Kidney (tissue), 14 donors: ENCODE data around the gene ASB10. TPM values are rescaled to one million over a fixed set of nuclear protein-coding genes. Genes with fewer than 3 reads are reported as not detected.

Experiments used
- DNase-seq, 5 donors: peaks; one replicate each; pipeline ENCODE4 v3.0.0-alpha.2; 2013 to 2020
- FAIRE-seq: peaks from 2 replicates; lab custom pipeline; 2012; peaks lifted over from hg19 to GRCh38; lab: Jason Lieb, UNC
- H3K27ac ChIP-seq, 2 donors: one replicate each; pipeline ENCODE4 v1.7.0; 2013; ENCODE audit warnings: low read depth in 2 of 2, low read length in 2 of 2, inconsistent platforms in 1 of 2
- H3K27me3 ChIP-seq: one replicate; pipeline ENCODE4 v1.7.1; 2013; ENCODE audit warnings: low read length, inconsistent platforms; ENCODE audit not compliant: control insufficient read depth, insufficient read depth
- H3K36me3 ChIP-seq, 3 donors: one replicate each; pipeline versions ENCODE4 v1.7.0 to v1.7.1; 2013; ENCODE audit warnings: low read length in 3 of 3, control low read depth in 1 of 3, inconsistent platforms in 1 of 3; ENCODE audit not compliant: insufficient read depth in 3 of 3, control insufficient read depth in 2 of 3
- H3K4me1 ChIP-seq, 3 donors: one replicate each; pipeline versions ENCODE4 v1.7.0 to v1.7.1; 2013; ENCODE audit warnings: low read length in 3 of 3, inconsistent platforms in 1 of 3, low read depth in 1 of 3; ENCODE audit not compliant: control insufficient read depth in 2 of 3, insufficient read depth in 2 of 3
- H3K4me3 ChIP-seq, 3 donors: one replicate each; pipeline versions ENCODE4 v1.7.0 to v1.8.1; 2013; ENCODE audit warnings: low read length in 3 of 3, control low read depth in 1 of 3, inconsistent platforms in 1 of 3
- H3K9ac ChIP-seq, 3 donors: one replicate each; pipeline versions ENCODE4 v1.7.0 to v1.7.1; 2013; ENCODE audit warnings: low read length in 3 of 3, control low read depth in 1 of 3, inconsistent platforms in 1 of 3
- H3K9me3 ChIP-seq, 3 donors: one replicate each; pipeline versions ENCODE4 v1.7.0 to v1.7.1; 2013; ENCODE audit warnings: low read length in 3 of 3, control low read depth in 1 of 3, inconsistent platforms in 1 of 3; ENCODE audit not compliant: control insufficient read depth in 2 of 3, insufficient read depth in 1 of 3
- CTCF ChIP-seq: IDR thresholded peaks from 3 replicates; pipeline ENCODE4 v1.5.1; 2012; ENCODE audit warnings: mild to moderate bottlenecking, moderate library complexity, borderline replicate concordance; ENCODE audit not compliant: insufficient read depth; ENCODE audit errors: extremely low read depth
- intact Hi-C: fragments of 100-400 bp; cut with DNase I; formaldehyde crosslinking; loops from one replicate; pipeline ENCODE4 v1.11.1; 2022
- polyA plus RNA-seq: library from polyadenylated mRNA; stranded (reverse); fragments of 350-450 nt; fragmentation: Illumina TruSeq; extraction: RNeasy Lipid Tissue Mini Kit (QIAGEN cat#74804); gene quantifications from one replicate; pipeline ENCODE4 v1.2.3, GENCODE V29; 2014; ENCODE audit warnings: low read depth, low replicate concordance; ENCODE audit not compliant: insufficient read depth
- total RNA-seq: library from RNA; stranded (reverse); fragmentation: NEBNext Ultra II Directional; extraction: Animal tissue kit (Norgen Biotek cat#: 25700); gene quantifications from one replicate; pipeline ENCODE4 v1.2.1, GENCODE V29; 2021
- donor health status: control.
- donor health status: control.
- donor health status: control.
- donor health status: control.
- donor health status: control.
- donor health status: DM: yes; HTN: yes; CAD: no.
- donor health status: Normal renal cell carcinoma (clear cell type).

The ASB10 gene
- total and polyA plus RNA-seq, 2 donors from 2014 or later: 0.22 TPM; not detected in 1

- H3K9ac ChIP-seq: peak within 1 kb of the TSS; percentile 72 to 86 (median 82)
- H3K27me3 ChIP-seq: no peaks in the 10 kb centered on the region
- intact Hi-C loops: no loop called here
- no peak for TF ChIP-seq CTCF
- peak within 1 kb of the TSS; percentile 47 to 73 for H3K27ac ChIP-seq
- H3K36me3 ChIP-seq: peaks cover 2 to 21% (median 20%) of the 10 kb centered on the region in 3 donors
- peak; percentile 100 for DNase-seq
- H3K4me1 ChIP-seq: peaks cover 2 to 15% (median 13%) of the 10 kb centered on the region in 3 donors
- FAIRE-seq: peak; percentile 82
- peak within 1 kb of the TSS; percentile 82 to 93 (median 89) for H3K4me3 ChIP-seq
- no peaks in the 10 kb centered on the region for H3K9me3 ChIP-seq
Measured at GRCh38 chr7:151226875-151227782, 40.1 kb upstream of the ASB10 start, which contains the start of gene ABCF2. Gene ABCF2, minus strand, starts transcription at chr7:151227205. Its CDS starts 747 bp downstream, at chr7:151226458.

DNA sequence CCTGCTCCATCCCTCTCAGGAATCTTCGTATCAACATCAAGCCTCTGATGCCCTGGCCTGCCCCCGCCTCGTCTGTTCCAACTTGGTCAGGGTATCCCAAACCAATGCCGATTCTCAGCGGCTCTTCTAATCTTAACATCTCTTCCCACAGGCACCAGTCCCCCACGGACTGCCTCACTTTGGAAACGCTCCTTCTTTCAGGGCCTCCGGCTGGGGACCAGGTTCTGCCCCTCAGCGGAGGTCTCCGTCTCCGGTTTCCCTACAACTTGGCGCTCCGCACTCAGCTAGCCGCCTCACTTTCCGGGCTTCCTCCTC is 39.5 kb upstream of the ASB10 start:
- intact Hi-C loops: no loop called here
- Histone ChIP-seq H3K27ac (peak overlapping the region in 1 of 2 donors; percentile 47), H3K4me1 (peaks cover 2 to 13% (median 11%) of the 10 kb centered on the region in 3 donors), H3K9ac (peak overlapping the region; percentile 53 to 72 (median 69)), H3K36me3 (peaks cover 6 to 24% (median 23%) of the 10 kb centered on the region in 3 donors), H3K4me3 (peak overlapping the region; percentile 82 to 93 (median 89)), H3K27me3 (no peaks in the 10 kb centered on the region), H3K9me3 (no peaks in the 10 kb centered on the region)
- TF ChIP-seq CTCF: no peak
- no peak for FAIRE-seq
- DNase-seq: no peak

- H3K4me1 ChIP-seq: peaks cover 2 to 13% (median 7%) of the 10 kb centered on the region in 3 donors
- no peak for TF ChIP-seq CTCF
- DNase-seq: no peak
- no peak overlapping the region for H3K27ac ChIP-seq
- H3K36me3 ChIP-seq: peaks cover 6 to 26% (median 25%) of the 10 kb centered on the region in 3 donors
- H3K27me3 ChIP-seq: no peaks in the 10 kb centered on the region
- H3K9me3 ChIP-seq: no peaks in the 10 kb centered on the region
- intact Hi-C loops: no loop called here
- peak overlapping the region; percentile 82 to 93 (median 89) for H3K4me3 ChIP-seq
- peak overlapping the region; percentile 53 to 72 (median 69) for H3K9ac ChIP-seq
- no peak for FAIRE-seq
Measured at GRCh38 chr7:151225948-151226510, 39.0 kb upstream of the ASB10 start.
